HG02678 (cell line): ENCODE measurements around the gene ACACB.

Experiments used
- ATAC-seq: cut with Tn5 transposase; IDR thresholded peaks from one replicate; pipeline ENCODE4 v1.9.1; 2021; ENCODE audit warnings: mild to moderate bottlenecking, moderate library complexity; ENCODE audit not compliant: unreplicated experiment

The ACACB gene

DNA sequence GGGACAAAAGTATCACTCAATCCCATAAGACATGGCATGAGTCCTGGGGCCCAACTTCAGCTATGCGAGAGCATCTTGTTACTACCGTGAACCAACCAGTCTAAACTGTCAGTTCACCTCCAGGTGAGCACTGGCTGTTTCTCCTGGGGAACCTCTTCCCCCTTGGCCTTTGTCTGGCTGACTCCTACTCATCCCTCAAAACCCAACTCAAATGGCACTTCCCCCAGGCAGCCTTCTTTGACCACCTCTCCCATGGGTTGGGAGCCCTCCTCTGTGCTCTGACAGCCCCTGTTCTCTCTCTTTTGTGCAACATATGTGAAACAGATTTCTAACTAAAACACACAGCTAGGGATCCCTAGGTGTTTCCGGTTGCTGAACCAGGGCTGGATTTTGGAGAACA is 155.0 kb downstream of the ACACB start:
- ATAC-seq = no peak

DNA sequence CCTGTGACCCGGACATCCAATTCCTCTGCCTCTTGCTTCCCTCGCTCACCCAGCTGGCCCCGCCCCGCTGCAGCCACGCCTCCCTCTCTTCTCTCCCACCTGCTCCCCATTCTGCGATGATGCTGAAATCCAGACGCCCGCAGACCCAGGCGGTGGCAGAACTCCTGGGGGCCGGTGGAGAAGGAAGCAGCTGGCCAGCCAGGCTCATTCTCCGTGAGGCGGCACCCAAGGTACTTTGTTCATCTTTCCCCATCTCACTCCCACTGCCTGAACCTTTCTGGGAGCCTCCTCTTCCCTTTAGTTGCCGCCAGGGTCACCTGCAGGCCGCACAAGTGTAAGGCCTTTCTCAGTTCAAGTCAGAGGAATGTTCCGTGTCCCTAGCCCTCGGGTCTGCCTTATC is 157.0 kb downstream of the ACACB start:
- no peak for ATAC-seq

DNA sequence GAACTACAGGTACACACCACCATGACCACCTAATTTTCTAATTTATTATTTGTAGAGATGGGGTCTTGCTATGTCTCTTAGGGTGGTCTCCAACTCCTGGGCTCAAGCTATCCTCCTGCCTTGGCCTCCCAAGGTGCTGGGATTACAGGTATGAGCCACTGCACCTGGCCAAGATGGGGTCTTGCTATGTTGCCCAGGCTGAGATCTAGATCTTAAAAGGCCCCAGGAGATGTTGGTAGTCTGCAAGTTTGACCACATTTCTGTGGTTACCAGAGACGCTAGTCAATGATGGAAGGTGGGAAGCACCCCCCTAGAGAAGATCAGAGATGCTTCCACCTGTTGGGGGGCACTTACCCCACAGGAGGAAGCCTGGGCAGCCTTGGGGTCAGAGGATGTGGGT is 158.0 kb downstream of the ACACB start:
- ATAC-seq = no peak

DNA sequence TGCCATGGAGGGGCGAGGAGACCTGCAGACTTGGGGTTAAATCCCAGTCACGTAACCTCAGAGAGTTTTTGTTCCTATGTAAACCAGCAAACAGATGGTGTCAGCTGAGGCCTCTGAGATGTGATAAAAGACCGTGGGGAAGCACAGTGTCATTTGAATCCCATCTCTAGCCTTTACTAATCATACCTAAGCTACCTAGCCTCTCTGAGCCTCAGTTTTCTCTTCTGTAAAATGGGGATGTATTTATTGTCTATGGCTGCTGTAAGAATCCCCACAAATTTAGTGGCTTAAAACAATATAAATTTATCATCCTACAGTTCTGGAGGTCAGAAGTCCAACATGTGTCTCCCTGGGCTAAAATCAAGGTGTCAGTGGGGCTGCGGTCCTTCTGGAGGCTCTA is 158.8 kb downstream of the ACACB start:
- no peak for ATAC-seq

DNA sequence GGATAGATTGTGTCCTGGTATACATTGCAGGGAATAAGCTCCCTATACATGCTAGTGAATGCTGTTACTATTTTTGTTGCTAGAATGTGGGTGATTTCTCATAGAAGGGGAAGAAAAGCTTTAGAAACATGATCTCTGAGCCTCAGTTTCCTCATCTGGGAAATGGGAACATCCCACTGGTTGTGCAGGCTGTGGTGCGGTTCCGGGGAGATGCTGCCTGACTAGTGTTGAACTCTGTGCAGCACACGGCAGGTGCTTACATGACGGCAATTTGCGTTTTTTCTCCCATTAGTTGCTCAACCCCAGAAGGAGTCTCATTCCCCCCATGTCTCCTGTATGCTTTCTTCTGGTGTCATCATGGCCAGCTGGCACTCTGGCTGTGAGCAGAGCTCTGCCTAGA is 159.8 kb downstream of the ACACB start:
- ATAC-seq = no peak

DNA sequence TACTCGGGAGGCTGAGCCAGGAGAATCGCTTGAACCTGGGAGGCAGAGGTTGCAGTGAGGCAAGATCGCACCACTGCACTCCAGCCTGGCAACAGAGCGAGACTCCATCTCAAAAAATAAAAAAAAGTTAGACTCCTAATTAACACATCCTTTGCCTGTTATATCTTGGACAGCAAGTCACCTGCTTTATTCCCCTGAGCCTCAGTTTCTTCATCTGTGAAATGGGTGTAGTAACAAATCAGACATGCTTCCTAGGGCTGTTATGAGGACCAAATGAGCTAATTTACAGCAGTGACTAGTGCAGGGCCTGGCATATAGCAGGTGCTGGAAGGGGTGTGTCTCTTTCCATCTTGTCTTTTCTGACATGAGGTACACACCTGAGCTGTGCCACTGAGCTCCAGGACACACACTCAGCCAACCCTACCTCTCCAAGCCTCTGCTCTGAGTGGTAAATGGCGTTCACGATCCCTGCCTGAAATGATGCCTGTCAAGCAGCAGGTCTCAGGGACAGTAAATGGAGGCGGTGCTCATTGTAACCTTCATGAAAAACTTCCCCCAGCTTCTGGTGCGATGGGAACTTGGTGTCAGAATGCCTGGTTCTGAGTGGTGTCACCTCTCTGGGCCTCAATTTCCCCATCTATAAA is 161.0 kb downstream of the ACACB start:
- no peak for ATAC-seq

DNA sequence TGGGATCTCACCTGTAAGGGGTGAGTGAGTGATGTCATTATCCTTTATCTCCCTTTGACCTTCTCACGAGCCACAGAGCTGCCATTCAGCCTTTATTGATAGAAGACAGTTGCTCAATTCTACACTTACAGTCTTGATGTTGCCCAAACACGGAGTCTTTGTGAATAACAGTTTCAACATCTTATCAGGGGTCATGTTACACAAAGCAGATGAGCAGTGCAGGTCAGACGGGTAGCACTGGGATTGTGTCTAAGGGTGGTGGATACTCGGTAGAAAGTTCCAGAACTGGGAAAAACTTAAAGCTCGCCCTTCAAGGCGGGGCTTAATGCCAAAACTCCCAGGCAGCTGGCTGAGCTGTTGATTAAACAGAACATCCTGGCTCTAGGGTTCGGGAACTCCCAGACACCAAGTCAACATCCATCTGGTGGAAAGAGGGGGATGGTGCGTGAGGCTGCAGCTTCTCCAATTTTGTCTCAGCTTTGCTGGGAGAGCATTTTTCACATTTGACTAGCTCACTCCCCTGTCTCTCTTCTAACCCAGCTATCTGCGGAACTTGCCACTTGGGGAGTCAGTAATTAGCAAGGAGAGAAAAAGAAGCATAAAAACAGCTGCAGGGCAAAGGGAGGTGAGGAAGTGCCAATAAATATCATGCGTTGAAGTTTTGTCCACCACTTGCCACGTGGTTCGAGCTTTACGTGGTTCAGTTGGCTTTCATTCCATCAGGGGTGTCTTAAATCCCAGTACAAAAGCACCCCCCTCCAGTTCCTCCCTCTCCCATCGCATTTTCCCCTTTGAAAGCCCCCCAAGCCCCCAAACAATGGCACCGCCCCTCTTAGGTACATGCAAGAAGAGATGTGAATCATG is 161.7 kb downstream of the ACACB start:
- ATAC-seq = no peak

DNA sequence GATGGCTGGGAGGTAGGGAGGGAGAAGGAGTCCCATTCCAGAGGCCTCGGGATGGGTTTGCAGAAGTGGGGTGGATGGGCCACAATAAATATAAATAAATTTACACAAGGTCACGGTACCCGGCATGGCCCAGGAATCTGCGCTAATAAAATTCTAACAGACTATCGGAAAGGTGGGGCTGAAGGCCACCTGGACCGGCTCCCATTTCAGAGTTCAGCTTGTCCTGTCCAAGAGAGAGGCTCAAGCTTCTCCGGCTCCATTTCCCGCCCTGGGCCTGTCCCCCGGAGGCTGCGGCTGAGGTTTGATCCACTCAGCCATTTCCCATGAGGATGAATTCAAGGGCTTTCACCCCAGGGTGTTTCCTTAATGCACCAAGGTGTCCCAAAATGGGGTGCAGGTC is 162.5 kb downstream of the ACACB start:
- ATAC-seq = no peak

DNA sequence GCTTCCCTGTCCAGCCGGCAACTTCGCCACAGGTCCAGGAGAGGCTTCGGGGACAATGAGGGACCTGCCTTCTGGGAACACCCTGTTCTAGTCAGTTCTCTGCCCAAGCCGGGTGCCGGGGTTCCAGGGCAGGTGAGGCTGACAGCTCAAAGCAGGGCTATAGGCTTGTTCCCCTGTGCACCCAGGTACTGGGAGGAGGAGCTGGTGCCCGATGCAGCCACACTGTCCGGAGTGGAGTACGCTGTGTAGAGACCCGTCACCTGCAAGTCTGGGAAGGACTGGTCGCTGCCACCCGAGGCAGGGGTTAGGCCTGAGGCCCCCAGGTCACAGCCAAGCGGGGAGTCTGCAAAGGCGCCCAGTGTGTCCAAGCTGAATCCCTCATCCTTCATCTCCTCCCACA is 163.1 kb downstream of the ACACB start:
- ATAC-seq = no peak

DNA sequence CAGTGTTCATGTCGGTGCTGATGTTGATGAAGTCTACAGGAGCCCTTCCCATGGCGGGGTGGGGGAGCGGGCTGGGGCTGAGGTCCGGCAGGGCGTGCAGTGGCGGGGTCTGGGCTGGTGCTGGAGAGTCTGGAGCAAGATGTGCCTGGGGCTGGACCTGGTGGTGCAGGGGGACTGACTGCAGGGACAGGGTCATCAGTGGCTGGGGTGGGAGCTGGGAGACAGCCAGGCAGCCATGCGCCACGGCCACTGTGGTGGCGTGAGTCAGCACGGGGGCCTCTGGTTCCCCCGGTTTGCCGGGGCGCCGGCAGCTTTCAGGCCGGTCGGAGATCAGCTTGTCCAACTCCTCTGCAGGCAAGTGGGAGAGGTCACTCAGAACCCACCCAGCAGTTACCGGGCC is 165.1 kb downstream of the ACACB start:
- no peak for ATAC-seq

DNA sequence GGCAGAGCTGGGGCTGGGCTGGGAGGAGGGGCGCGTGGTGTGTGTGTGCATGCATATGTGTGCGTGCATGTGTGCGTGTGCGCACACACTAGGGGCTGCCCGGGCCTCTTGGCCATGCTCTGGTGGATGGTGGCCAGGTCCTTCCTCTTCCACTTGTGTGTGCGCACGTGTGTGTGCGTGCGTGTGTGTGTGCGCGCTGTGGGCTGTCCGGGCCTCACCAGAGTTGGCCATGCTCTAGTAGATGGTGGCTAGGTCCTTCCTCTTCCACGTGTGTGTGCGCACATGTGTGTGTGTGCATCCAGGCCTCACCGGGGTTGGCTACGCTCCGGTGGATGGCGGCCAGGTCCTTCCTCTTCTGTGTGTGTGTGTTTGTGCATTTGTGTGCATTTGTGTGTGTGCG is 168.0 kb downstream of the ACACB start:
- no peak for ATAC-seq

DNA sequence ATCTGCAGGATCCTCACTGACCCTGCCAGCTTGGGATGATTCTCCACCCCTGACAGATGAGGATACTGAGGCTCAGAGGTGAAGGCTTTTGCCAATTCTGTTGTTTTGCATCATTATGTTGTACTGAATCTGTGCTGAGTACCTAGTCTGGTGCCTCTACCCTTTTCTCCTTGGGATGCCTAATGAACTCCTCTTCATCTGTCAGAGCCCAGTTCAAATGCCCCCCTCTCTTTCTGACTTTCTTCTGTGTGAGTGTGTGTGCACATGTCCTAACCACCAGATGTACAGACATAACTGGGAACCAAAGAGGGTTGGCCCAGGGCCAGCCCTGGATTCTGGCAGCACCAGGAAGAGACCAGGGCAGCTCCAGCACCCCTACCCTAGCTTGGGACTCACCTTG is 169.9 kb downstream of the ACACB start:
- no peak for ATAC-seq

DNA sequence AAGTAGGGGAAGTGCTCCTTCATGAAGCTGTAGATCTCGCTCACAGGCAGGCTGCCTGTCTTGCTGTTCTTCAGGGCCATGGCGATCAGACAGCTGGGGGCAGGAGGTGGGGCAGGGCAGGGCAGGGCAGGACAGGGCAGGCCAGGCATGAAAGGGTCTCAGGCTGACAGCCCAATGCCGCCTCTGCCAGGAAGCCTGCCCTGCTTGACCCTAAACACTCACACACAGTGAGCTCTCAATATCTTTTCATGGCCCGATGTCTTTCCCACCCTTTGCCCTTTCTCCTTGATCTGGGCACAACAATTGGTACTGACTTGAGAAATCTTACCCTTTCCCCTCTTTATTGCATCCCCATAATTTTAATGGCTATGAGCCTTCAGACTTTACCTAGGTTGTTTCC is 170.3 kb downstream of the ACACB start:
- no peak for ATAC-seq

DNA sequence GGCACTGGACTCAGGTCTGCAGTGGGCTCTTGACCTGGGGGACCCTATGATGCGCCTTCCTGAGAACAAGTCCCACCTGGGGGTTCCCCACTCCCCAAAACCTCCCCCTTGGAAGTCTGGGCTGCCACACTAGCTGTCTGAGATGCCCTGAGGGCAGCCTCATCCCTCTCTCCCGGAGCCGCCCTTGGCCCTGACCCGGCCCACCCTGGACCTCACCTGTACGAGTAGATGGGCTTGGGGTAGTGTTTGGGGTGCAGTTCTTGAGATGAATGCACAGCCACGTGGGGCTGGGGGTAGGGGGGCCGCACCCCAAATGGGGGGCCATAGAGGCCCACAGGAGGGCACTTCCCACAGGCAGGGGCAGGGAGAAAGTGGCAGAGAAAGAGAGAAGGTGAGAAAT is 170.8 kb downstream of the ACACB start:
- ATAC-seq = no peak

DNA sequence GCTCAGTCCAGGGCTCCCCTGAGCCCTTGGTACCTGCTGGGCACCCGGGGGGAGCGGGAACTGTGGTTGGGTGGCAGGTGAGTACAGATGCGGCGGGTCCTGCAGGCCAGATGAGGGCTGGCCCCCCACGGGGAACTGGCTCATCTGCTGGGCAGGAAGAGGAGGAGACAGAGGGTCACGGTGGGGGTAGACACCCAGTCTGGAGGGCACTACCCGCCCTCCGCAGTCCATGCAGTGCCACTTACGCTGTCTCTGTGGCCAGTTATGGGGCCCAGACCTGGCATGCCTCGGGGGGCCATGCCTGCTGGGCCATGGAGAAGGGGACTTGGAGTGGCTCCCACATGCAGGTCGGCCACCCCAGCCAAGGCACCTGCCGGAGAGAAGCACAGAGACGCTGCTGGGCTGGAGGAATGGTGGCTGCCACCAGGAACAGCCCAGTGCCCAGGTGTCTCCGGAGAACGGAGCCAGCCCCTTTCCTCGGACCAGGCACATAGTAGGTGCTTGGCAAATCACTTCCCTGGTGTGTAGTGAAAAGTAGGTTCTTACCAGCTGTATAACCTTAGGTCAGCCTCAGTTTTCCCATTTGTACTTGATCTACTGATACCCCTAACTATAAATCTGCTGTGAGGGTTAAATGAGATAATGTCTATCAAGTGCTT is 171.6 kb downstream of the ACACB start:
- no peak for ATAC-seq

DNA sequence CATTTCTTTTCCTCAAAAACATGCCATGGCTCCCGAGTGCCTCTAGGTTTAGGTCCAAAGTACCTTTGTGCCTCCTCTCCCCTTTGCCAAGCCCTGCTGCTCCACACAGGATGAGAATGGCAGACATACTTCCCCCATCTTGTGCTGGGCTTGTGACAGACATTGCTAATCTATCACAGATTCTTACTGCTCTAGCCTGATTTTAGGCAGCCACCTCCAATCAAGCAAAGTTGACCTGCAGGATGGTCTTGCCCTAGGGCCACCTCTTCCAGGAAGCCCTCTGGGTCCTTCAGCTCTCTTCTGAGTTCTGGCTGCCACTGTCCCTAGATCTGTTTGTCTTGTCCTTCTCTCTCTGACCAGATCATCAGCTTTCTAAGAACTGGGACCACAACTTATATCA is 172.2 kb downstream of the ACACB start:
- no peak for ATAC-seq

DNA sequence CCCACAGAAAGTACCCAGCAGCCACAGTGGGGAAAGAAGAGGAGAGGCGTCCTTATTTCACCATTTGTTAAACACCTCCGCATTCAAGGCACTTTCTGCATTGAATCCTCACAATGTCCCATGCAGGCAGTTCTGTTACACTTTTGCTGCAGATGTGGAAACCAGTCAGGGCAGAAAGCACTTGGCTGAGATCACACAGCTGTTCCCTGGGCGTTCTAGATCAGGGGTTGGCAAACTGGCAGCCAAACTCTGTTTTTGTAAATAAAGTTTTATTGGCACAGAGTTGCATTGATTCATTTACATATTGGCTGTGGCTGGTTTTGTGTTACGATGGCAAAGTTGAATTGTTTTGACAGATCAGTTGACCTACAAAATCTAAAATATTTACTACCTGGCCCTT is 172.6 kb downstream of the ACACB start:
- no peak for ATAC-seq

DNA sequence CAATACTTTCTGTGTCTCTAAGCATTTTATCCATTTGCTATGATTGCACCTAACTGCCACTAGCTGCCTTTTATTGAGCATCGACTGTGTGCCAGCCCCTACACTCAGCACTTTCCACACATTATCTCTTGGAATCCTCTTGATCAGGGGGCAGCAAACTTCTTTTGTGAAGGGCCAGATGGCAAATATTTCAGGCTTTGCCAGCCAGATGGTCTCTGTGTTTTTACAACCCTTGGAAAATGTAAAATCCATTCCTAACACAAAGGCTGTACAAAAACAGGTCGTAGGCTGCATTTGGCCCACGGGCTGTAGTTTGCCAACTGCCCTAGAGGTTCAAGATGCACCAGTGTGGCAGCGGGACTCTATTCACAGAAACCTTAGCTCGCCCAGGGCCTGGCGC is 173.2 kb downstream of the ACACB start:
- no peak for ATAC-seq

DNA sequence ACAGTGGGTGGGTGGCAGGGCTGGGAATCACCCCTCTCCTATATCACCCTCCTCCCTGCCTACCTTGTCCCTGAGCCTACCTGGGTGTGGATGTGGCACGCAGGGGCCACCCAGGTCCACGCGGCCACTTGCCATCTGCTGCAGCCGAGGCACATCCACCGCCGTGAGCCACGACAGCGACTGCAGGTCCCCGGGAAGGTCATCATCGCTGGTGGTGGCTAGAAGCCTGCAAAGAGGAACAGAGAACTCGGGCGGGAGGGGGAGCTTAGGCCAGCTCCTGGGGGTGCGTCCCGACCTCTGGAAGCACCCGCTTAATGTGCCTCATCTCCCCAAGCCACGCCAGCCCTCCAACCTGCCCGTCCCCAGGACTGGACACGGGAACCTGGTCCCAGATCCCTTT is 173.7 kb downstream of the ACACB start:
- ATAC-seq = no peak

DNA sequence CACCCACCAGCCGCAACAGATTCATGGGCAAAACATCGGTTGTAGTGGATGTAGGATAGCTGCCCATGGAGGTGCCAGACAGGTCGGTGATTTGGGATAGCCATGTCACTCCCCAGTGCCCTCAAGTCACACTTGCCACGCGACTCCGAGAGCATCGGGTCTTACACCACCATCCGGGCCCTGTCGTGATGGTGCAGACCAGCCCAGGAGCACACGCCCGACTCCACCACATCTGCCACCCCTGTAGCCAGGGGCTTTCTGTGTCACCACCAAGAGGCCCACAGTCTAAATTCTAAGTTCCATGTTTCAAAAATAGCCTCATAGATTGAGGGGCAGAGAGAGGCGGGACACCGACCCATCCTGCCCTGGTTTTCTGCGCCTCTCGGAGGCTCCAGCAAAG is 174.7 kb downstream of the ACACB start:
- ATAC-seq = no peak

DNA sequence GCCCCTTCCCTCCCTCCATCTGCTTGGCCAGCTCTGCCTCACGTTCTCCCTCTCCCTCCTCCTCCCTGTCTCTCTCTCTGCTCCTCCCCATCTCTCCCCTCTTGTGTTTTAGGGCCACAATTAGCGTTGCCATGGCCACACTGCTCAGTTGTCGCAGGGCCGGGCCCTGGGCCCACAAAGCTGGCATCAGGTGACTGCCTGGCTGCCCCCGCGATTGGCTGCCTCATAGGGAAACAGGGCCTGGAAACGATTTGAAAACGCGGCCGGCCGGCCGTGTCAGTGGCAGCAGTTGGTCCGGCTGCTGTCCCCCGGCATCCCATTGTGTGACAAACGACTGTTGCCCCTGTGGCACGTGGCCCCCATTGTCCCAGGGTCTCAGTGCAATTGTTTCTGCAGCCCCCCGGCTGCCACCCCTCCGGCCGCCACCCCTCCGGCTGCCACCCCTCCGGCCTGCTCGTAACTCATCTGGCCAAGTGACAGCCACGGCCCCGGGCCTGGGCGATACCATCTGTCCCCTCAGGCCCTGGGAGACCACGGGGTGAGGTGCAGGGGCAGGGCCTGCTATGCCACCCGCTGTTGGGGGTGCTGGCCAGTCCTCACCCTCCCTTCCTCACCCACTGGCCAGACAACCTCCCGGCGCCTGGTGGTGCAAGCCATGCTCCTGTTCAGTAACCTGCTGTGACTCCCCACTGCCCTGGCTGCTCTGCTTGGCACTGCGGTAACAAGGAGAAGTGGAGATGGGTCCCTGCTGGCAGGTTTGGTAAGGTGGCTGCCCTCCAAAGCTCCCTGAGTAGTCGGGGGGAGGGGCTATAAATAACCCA is 175.3 kb downstream of the ACACB start:
- no peak for ATAC-seq
